Suppressor macrophage treated with lipopolysaccharide for 1 hour (primary cell): Measurements from ENCODE around the gene TBCD.

Experiments
- DNase-seq, 3 donors: peaks; one replicate each; pipeline ENCODE4 v3.0.0-alpha.2; 2020 to 2022

The TBCD gene

GRCh38 chr17:82751571-82752370 is at the start of gene TBCD:
Gene TBCD (plus strand): TSS chr17:82752065. CDS start chr17:82752194, 129 bp downstream.
- DNase-seq: peak; percentile 86 to 96 (median 95)

GRCh38 chr17:82702231-82702927 is 49.5 kb upstream of the TBCD start:
- no peak for DNase-seq

GRCh38 chr17:82703036-82703745 is 48.7 kb upstream of the TBCD start:
- no peak for DNase-seq

- peak in 1 of 3 donors; percentile 16 for DNase-seq
Measured at GRCh38 chr17:82703935-82704865, 47.7 kb upstream of the TBCD start.

- DNase-seq: no peak
Measured at GRCh38 chr17:82704886-82705285, 47.0 kb upstream of the TBCD start.

GRCh38 chr17:82705756-82706155 is 46.1 kb upstream of the TBCD start:
- no peak for DNase-seq

- DNase-seq: no peak
Measured at GRCh38 chr17:82709024-82709675, 42.7 kb upstream of the TBCD start.

GRCh38 chr17:82709676-82710498 is 42.0 kb upstream of the TBCD start:
- DNase-seq: peak in 1 of 3 donors; percentile 11

- DNase-seq: peak in 1 of 3 donors; percentile 14
Measured at GRCh38 chr17:82710499-82711232, 41.2 kb upstream of the TBCD start.

- peak in 1 of 3 donors; percentile 14 for DNase-seq
Measured at GRCh38 chr17:82713071-82713723, 38.7 kb upstream of the TBCD start.

GRCh38 chr17:82716203-82717010 is 35.5 kb upstream of the TBCD start, which contains the start of gene FN3KRP:
Gene FN3KRP (plus strand): TSS chr17:82716706. CDS start chr17:82716756, 50 bp downstream.
- peak; percentile 96 to 98 (median 96) for DNase-seq

- DNase-seq: no peak
Measured at GRCh38 chr17:82718986-82719685, 32.7 kb upstream of the TBCD start.

- DNase-seq: no peak
Measured at GRCh38 chr17:82720204-82720603, 31.7 kb upstream of the TBCD start.

GRCh38 chr17:82722341-82723013 is 29.4 kb upstream of the TBCD start:
- DNase-seq: no peak

GRCh38 chr17:82723169-82723807 is 28.6 kb upstream of the TBCD start:
- no peak for DNase-seq

- no peak for DNase-seq
Measured at GRCh38 chr17:82726427-82726826, 25.4 kb upstream of the TBCD start.
